ENCODE results near the gene ADAMTS14.

ADAMTS14 gene

DNA sequence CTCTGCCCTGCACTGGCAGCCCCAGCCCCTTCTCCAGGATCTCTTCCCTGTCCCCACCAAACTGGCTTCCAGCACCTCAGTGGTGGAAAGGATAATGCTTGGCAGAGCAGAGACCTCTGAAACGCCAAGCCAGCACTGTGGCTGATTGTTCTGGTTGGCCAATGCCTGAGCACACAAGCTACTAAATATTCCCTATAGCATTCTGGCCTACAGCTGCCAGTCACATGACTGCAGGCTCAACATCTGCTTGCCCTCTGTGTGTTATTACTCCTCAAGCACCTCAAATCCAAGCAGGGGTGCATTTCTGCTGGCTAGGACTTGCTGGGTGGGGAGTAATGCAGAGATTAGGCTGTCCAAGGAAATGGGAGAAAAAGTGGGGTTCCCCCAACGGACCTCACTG, 106.8 kb downstream of the ADAMTS14 start:
- no peak overlapping the region for H3K4me3 ChIP-seq (ENCODE audit: low read depth, low read length)
- no peaks in the 10 kb centered on the region for H3K36me3 ChIP-seq
- H3K27me3 ChIP-seq (ENCODE audit: insufficient read depth, low read depth, severe bottlenecking): no peaks in the 10 kb centered on the region
- no peak overlapping the region for H3K27ac ChIP-seq
- no peaks in the 10 kb centered on the region for H3K9me3 ChIP-seq (ENCODE audit: severe bottlenecking)
- TF ChIP-seq, protein P1, sequence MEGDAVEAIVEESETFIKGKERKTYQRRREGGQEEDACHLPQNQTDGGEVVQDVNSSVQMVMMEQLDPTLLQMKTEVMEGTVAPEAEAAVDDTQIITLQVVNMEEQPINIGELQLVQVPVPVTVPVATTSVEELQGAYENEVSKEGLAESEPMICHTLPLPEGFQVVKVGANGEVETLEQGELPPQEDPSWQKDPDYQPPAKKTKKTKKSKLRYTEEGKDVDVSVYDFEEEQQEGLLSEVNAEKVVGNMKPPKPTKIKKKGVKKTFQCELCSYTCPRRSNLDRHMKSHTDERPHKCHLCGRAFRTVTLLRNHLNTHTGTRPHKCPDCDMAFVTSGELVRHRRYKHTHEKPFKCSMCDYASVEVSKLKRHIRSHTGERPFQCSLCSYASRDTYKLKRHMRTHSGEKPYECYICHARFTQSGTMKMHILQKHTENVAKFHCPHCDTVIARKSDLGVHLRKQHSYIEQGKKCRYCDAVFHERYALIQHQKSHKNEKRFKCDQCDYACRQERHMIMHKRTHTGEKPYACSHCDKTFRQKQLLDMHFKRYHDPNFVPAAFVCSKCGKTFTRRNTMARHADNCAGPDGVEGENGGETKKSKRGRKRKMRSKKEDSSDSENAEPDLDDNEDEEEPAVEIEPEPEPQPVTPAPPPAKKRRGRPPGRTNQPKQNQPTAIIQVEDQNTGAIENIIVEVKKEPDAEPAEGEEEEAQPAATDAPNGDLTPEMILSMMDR (IDR thresholded peaks at IDR 0.05; ENCODE audit: low read depth, low read length): no peak
- no peak for DNase-seq

DNA sequence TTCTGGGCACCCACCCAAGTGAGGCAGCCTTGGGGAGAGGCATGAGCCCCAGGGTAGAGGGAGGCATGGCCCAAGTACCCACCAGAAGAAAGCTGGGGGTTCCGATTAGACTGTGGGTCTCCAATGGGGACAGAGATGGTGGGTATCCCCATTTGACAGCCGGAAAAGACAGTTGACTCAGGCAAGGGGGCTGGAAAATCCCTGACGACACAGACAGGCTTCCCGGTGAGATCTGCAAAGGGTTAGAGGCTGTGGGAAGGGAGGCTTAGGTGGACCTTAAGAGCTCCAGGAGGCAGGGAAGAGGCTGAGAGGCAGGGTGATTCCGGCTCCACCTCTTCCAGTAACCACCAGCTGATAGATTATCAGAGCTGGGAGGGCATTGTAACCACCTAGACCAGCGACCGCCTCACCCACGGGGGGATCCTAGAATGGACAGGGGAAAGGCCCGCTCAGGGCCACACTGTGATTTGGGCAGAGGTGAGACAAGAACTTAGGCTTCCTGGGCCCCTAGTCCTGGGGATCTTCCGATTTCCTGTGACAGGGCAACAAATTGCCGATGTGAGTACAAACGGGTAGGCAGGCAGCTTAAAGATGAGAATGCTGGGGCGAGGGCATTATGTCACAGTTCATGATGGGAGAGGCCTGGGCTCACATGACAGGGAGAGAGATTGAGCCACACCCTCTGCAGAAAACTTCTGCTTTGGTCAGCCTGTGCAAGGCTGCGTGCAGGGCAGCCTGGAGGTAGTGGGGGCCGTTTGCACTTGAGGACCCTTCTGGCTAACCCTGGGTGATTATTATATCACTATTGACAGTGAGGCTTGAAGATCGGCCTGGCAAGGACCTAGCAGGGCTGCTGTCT, 107.4 kb downstream of the ADAMTS14 start:
- Histone ChIP-seq H3K9me3 (ENCODE audit: severe bottlenecking) (no peaks in the 10 kb centered on the region), H3K27me3 (ENCODE audit: insufficient read depth, low read depth, severe bottlenecking) (no peaks in the 10 kb centered on the region), H3K4me3 (ENCODE audit: low read depth, low read length) (no peak overlapping the region), H3K36me3 (no peaks in the 10 kb centered on the region), H3K27ac (no peak overlapping the region)
- TF ChIP-seq, protein P1 (IDR thresholded peaks at IDR 0.05; ENCODE audit: low read depth, low read length): no peak
- DNase-seq: no peak

- TF ChIP-seq, protein P1 (IDR thresholded peaks at IDR 0.05; ENCODE audit: low read depth, low read length): no peak
- Histone ChIP-seq H3K36me3 (no peaks in the 10 kb centered on the region), H3K4me3 (ENCODE audit: low read depth, low read length) (no peak overlapping the region), H3K9me3 (ENCODE audit: severe bottlenecking) (no peaks in the 10 kb centered on the region), H3K27me3 (ENCODE audit: insufficient read depth, low read depth, severe bottlenecking) (no peaks in the 10 kb centered on the region), H3K27ac (no peak overlapping the region)
- DNase-seq: no peak
Measured at GRCh38 chr10:70780370-70780760, 108.1 kb downstream of the ADAMTS14 start.

GRCh38 chr10:70780772-70781171, 108.5 kb downstream of the ADAMTS14 start:
- DNase-seq: no peak
- Histone ChIP-seq H3K27me3 (ENCODE audit: insufficient read depth, low read depth, severe bottlenecking) (no peaks in the 10 kb centered on the region), H3K4me3 (ENCODE audit: low read depth, low read length) (no peak overlapping the region), H3K9me3 (ENCODE audit: severe bottlenecking) (no peaks in the 10 kb centered on the region), H3K27ac (no peak overlapping the region), H3K36me3 (no peaks in the 10 kb centered on the region)
- TF ChIP-seq, protein P1 (IDR thresholded peaks at IDR 0.05; ENCODE audit: low read depth, low read length): no peak

DNA sequence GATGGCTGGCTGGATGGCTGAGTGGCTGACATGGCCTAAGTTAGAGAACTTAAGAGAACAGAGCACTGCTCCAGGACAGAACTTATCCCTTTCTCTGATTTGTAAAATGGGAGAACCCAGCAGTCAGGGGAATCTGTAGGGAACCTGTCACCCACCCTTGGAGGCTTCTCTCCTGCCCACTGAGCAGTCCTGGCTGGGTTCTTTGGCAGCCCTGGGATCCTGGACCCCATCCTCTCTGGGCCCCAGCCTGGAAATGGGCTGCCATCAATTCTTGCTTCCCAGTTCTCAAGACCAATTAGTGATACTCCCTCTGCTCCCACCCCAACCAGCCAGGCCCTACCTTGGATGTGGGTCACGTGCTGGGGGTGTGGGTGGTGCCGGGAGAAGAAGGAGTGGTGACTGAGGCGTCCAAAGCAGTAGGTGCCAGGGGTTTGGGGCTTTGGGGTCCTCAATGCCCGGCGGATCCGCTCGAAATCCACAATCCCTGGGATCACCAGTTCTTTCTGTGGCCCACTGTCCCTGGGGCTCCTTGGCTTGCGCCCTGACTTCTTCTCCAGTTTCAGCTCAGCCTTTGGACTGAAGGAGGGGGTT, 109.2 kb downstream of the ADAMTS14 start:
- no peak overlapping the region for H3K4me3 ChIP-seq (ENCODE audit: low read depth, low read length)
- TF ChIP-seq, protein P1 (IDR thresholded peaks at IDR 0.05; ENCODE audit: low read depth, low read length): no peak
- no peak for DNase-seq
- H3K36me3 ChIP-seq: no peaks in the 10 kb centered on the region
- H3K9me3 ChIP-seq (ENCODE audit: severe bottlenecking): no peaks in the 10 kb centered on the region
- no peak overlapping the region for H3K27ac ChIP-seq
- no peaks in the 10 kb centered on the region for H3K27me3 ChIP-seq (ENCODE audit: insufficient read depth, low read depth, severe bottlenecking)

All from WERI-Rb-1 (cell line).